Measurements from ENCODE around the gene EYA2.

- TF ChIP-seq POLR2AphosphoS5 (IDR thresholded peaks at IDR 0.05; ENCODE audit: low read depth, low read length) (no peak), POLR2A (IDR thresholded peaks at IDR 0.05; ENCODE audit: low read depth, low read length) (no peak)
Observed at GRCh38 chr20:47024461-47024937, 129.9 kb downstream of the EYA2 start.
